LNCaP clone FGC (cell line): ENCODE results near the gene HS6ST2.

Experiments
- DNase-seq: peaks from one replicate; pipeline ENCODE4 v3.0.0-alpha.2; 2011; ENCODE audit warnings: low read depth
- H3K4me3 ChIP-seq: 2 replicates; pipeline ENCODE4 v1.5.1; 2011; ENCODE audit warnings: mild to moderate bottlenecking, low read depth, low read length, control low read depth
- CTCF ChIP-seq: IDR thresholded peaks from 2 replicates; pipeline ENCODE4 v1.5.1; 2012; ENCODE audit warnings: mild to moderate bottlenecking; ENCODE audit not compliant: control insufficient read depth, insufficient read depth; ENCODE audit errors: extremely low read depth

The HS6ST2 gene

GRCh38 chrX:132940727-132941327, 17.6 kb downstream of the HS6ST2 start:
- DNase-seq = no peak
- H3K4me3 ChIP-seq = no peak overlapping the region
- 0 out of 2 replicates have a peak, but pooled peaks have one; percentile 2 for TF ChIP-seq CTCF

GRCh38 chrX:132933170-132933569, 25.3 kb downstream of the HS6ST2 start:
- H3K4me3 ChIP-seq = no peak overlapping the region
- TF ChIP-seq CTCF = no peak
- no peak for DNase-seq

GRCh38 chrX:132924426-132924825, 34.0 kb downstream of the HS6ST2 start:
- DNase-seq = no peak
- TF ChIP-seq CTCF = no peak

GRCh38 chrX:132918523-132918922, 39.9 kb downstream of the HS6ST2 start:
- no peak for TF ChIP-seq CTCF
- no peak for DNase-seq
- no peak overlapping the region for H3K4me3 ChIP-seq

More at GRCh38 chrX:132924426-132924825, 34.0 kb downstream of the HS6ST2 start:
- no peak overlapping the region for H3K4me3 ChIP-seq

- TF ChIP-seq CTCF = no peak
Measured at GRCh38 chrX:132916349-132916748, 42.1 kb downstream of the HS6ST2 start.

GRCh38 chrX:132909643-132910042, 48.8 kb downstream of the HS6ST2 start:
- TF ChIP-seq CTCF = no peak

More at GRCh38 chrX:132916349-132916748, 42.1 kb downstream of the HS6ST2 start:
- H3K4me3 ChIP-seq = no peak overlapping the region
- no peak for DNase-seq

GRCh38 chrX:132908891-132909290, 49.5 kb downstream of the HS6ST2 start:
- DNase-seq = no peak
- H3K4me3 ChIP-seq = no peak overlapping the region
- TF ChIP-seq CTCF = no peak

More at GRCh38 chrX:132909643-132910042, 48.8 kb downstream of the HS6ST2 start:
- no peak for DNase-seq
- no peak overlapping the region for H3K4me3 ChIP-seq
